Testis (tissue), 2 donors: ENCODE results near the gene VPS26C.

Experiments used
- CTCF ChIP-seq, 3 experiments: fragments of 450-650 bp in 2 of 3; fragments of 200-600 bp in 1 of 3; sonication (generic) in 1 of 3; IDR thresholded peaks; one replicate each; pipeline ENCODE4 v1.5.1; 2016 to 2019; ENCODE audit warnings: antibody characterized with exemption in 3 of 3, mild to moderate bottlenecking in 2 of 3, moderate library complexity in 1 of 3
- POLR2A ChIP-seq: fragments of 450-650 bp; IDR thresholded peaks from one replicate; pipeline ENCODE4 v1.6.1; 2017; ENCODE audit warnings: antibody characterized with exemption, mild to moderate bottlenecking, moderate library complexity

- no peak for TF ChIP-seq CTCF (IDR thresholded peaks at IDR 0.05)
- TF ChIP-seq POLR2A: no peak
Observed at GRCh38 chr21:37195059-37195458, 72.1 kb downstream of the VPS26C start.
